Transverse colon (tissue), 4 donors: Measurements from ENCODE around the gene THADA. TPM values are rescaled to one million over a fixed set of nuclear protein-coding genes. Genes with fewer than 3 reads are reported as not detected.

ENCODE experiments used
- DNase-seq: peaks from one replicate; pipeline ENCODE4 v3.0.0-alpha.2; 2019
- H3K27ac ChIP-seq, 4 donors: fragments of 200-600 bp; sonication (generic); 2 replicates each; pipeline ENCODE4 v1.5.1; 2016 to 2018; ENCODE audit warnings: inconsistent platforms in 4 of 4
- H3K27me3 ChIP-seq: fragments of 200-600 bp; sonication (generic); 2 replicates; pipeline ENCODE4 v1.5.1; 2017; ENCODE audit warnings: inconsistent platforms
- H3K36me3 ChIP-seq, 4 donors: fragments of 200-600 bp; sonication (generic); 2 replicates each; pipeline ENCODE4 v1.5.1; 2017 to 2019; ENCODE audit warnings: inconsistent platforms in 4 of 4
- H3K4me1 ChIP-seq, 4 donors: fragments of 200-600 bp; sonication (generic); 2 replicates each; pipeline ENCODE4 v1.5.1; 2017 to 2020; ENCODE audit warnings: inconsistent platforms in 4 of 4
- H3K4me3 ChIP-seq, 4 donors: fragments of 200-600 bp; sonication (generic); 1 replicate in 1 of 4; 2 replicates in 3 of 4; pipeline versions ENCODE4 v1.5.1 to v1.6.1; 2017 to 2019; ENCODE audit warnings: inconsistent platforms in 4 of 4
- H3K9me3 ChIP-seq, 2 donors: fragments of 200-600 bp; sonication (generic); 2 replicates each; pipeline ENCODE4 v1.5.1; 2017 to 2019; ENCODE audit warnings: inconsistent platforms in 2 of 2
- CTCF ChIP-seq, 5 experiments: fragments of 200-600 bp in 3 of 5; fragments of 450-650 bp in 2 of 5; sonication (generic) in 3 of 5; IDR thresholded peaks; 1 replicate in 2 of 5; 2 replicates in 3 of 5; pipeline ENCODE4 v1.5.1; 2016 to 2017; ENCODE audit warnings: antibody characterized with exemption in 5 of 5, inconsistent platforms in 3 of 5, mild to moderate bottlenecking in 2 of 5, moderate library complexity in 1 of 5
- EP300 ChIP-seq: sonication (generic); formaldehyde crosslinking; IDR thresholded peaks from one replicate; pipeline ENCODE4 v1.6.1; 2017; ENCODE audit warnings: antibody characterized with exemption, low read depth
- POLR2A ChIP-seq: fragments of 450-650 bp; IDR thresholded peaks from one replicate; pipeline ENCODE4 v1.6.1; 2016; ENCODE audit warnings: antibody characterized with exemption, mild to moderate bottlenecking, moderate library complexity
- POLR2AphosphoS5 ChIP-seq, 3 donors: sonication (generic); formaldehyde crosslinking; IDR thresholded peaks; one replicate each; pipeline ENCODE4 v1.6.1; 2016; ENCODE audit warnings: antibody characterized with exemption in 3 of 3
- WGBS, 2 donors: methylation state at CpG; one replicate each; pipeline ENCODE4 v1.1.5; 2018; ENCODE audit warnings: low coverage in 1 of 2; 5-methylcytosine and 5-hydroxymethylcytosine counted together
- in situ Hi-C, 4 donors: fragments of 200-750 bp; cut with MboI; loops; one replicate each; pipeline versions ENCODE4 v1.15.0 to v1.15.1; 2017; ENCODE audit warnings: low sequenced_read_pairs in 3 of 4, low pct_ligation_motif_present in 1 of 4, low pct_unique_long_range_greater_than_20kb in 1 of 4
- intact Hi-C: fragments of 100-400 bp; cut with DNase I; formaldehyde crosslinking; loops from one replicate; pipeline ENCODE4 v1.15.1; 2023; ENCODE audit warnings: low total_unique reads
- total RNA-seq, 4 donors: library from RNA; depleted of rRNA; stranded (reverse); fragments of >200 nt; gene quantifications; one replicate each; pipeline ENCODE4 v1.1.0, GENCODE V29; 2016

THADA gene
- total RNA-seq, 4 donors from 2014 or later, result 21.7 to 78.6 (median 28.1) TPM

DNA sequence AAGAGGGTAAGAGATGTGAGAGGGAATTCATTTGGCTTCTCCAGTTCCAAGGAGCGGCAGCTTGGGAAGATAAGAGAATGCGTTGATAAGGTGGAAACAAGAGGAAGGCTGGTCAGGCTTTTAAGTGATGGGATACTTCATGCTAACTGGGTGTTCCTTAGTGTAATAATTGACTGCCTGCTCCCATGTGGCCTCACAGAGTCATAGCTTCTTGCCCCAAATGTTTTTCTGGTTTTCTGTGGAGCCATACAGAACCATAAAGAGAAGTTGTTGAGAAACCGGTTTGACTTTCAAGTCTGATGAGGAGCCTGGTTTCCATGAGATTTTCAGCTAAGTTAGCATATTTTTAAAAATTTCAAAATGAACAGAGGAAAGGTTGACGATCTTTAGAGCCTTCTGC lies 272.0 kb downstream of the THADA start:
- Histone ChIP-seq H3K36me3 (no peaks in the 10 kb centered on the region), H3K4me3 (no peak overlapping the region), H3K4me1 (peaks cover 0 to 43% (median 11%) of the 10 kb centered on the region in 4 donors), H3K27ac (peak overlapping the region; percentile 55 to 84 (median 68)), H3K27me3 (no peaks in the 10 kb centered on the region), H3K9me3 (no peaks in the 10 kb centered on the region)
- no peak for DNase-seq
- 84 to 87% methylated on average over 3 to 4 of the region's 4 CpGs for WGBS, 2 donors
- in situ Hi-C loops, result no loop called here
- no peak for TF ChIP-seq POLR2A
- no peak for TF ChIP-seq CTCF (IDR thresholded peaks at IDR 0.05)
- TF ChIP-seq POLR2AphosphoS5 (IDR thresholded peaks at IDR 0.05), result no peak
- TF ChIP-seq EP300, result no peak
- intact Hi-C loops, result no loop called here

- Histone ChIP-seq H3K27me3 (no peaks in the 10 kb centered on the region), H3K9me3 (no peaks in the 10 kb centered on the region), H3K4me1 (peaks cover 0 to 28% (median 2%) of the 10 kb centered on the region in 4 donors), H3K4me3 (no peak overlapping the region), H3K36me3 (no peaks in the 10 kb centered on the region), H3K27ac (no peak overlapping the region)
- no peak for DNase-seq
- TF ChIP-seq POLR2AphosphoS5 (IDR thresholded peaks at IDR 0.05) (no peak), EP300 (no peak), POLR2A (no peak), CTCF (IDR thresholded peaks at IDR 0.05) (no peak)
- in situ Hi-C loops, result no loop called here
- intact Hi-C loops, result no loop called here
- 95 to 100% methylated on average over 1 of the region's 1 CpG for WGBS, 2 donors
These were observed 274.4 kb downstream of the THADA start for GRCh38 chr2:43321446-43321845.

GRCh38 chr2:43319541-43319940 lies 276.3 kb downstream of the THADA start:
- no peak overlapping the region for H3K27ac ChIP-seq
- no peaks in the 10 kb centered on the region for H3K27me3 ChIP-seq

GRCh38 chr2:43318791-43319190 lies 277.0 kb downstream of the THADA start:
- no peak for TF ChIP-seq POLR2A
- TF ChIP-seq CTCF (IDR thresholded peaks at IDR 0.05), result no peak
- no peak for TF ChIP-seq POLR2AphosphoS5 (IDR thresholded peaks at IDR 0.05)
- TF ChIP-seq EP300, result no peak
- peaks cover 4 to 19% (median 7%) of the 10 kb centered on the region in 4 donors for H3K4me1 ChIP-seq
- in situ Hi-C loops, result no loop called here
- no peaks in the 10 kb centered on the region for H3K27me3 ChIP-seq
- H3K9me3 ChIP-seq, result no peaks in the 10 kb centered on the region
- no peaks in the 10 kb centered on the region for H3K36me3 ChIP-seq
- intact Hi-C loops, result no loop called here
- H3K4me3 ChIP-seq, result no peak overlapping the region
- H3K27ac ChIP-seq, result no peak overlapping the region
- DNase-seq, result no peak

More at GRCh38 chr2:43319541-43319940, 276.3 kb downstream of the THADA start:
- in situ Hi-C loops (no loop called here), intact Hi-C loops (no loop called here)
- Histone ChIP-seq H3K4me1 (peaks cover 0 to 22% (median 3%) of the 10 kb centered on the region in 4 donors), H3K36me3 (no peaks in the 10 kb centered on the region), H3K4me3 (no peak overlapping the region), H3K9me3 (no peaks in the 10 kb centered on the region)
- TF ChIP-seq CTCF (IDR thresholded peaks at IDR 0.05), result no peak
- TF ChIP-seq EP300, result no peak
- TF ChIP-seq POLR2A, result no peak
- TF ChIP-seq POLR2AphosphoS5 (IDR thresholded peaks at IDR 0.05), result no peak
- no peak for DNase-seq
- 71 to 74% methylated on average over 2 of the region's 2 CpGs for WGBS, 2 donors
